Measurements from ENCODE around the gene FGFR2.

Gene FGFR2

DNA sequence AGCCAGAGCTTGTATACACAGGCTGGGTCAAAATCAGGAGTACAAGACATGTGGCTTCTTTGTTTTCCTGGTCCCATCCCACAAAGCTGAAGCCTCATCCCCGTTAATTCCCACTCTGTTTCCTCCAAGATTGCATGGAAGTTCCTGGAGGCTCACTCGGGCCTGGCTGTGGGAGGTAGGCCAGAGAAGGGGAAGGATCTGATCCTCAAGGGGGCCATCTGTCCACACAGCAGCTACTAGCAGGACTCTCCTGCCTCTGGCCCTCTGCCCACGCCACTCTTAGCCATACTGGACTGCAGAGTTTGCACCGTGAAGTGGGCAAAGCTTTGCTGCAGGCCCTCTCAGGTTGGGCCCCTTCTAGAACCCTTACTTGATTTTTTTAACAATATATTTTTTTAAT lies 160.6 kb downstream of the FGFR2 start:
- no peak overlapping the region for H3K27ac ChIP-seq
- H3K4me3 ChIP-seq (ENCODE audit: low read depth in 1 of 2, low read length in 1 of 2), result no peak overlapping the region
- no peaks in the 10 kb centered on the region for H3K27me3 ChIP-seq
- H3K36me3 ChIP-seq, result no peaks in the 10 kb centered on the region
- no peak for TF ChIP-seq CTCF (IDR thresholded peaks at IDR 0.05)
- no peaks in the 10 kb centered on the region for H3K4me1 ChIP-seq (ENCODE audit: control insufficient read depth in 1 of 2, insufficient read depth in 1 of 2, low read depth in 1 of 2, low read length in 1 of 2)
- H3K9me3 ChIP-seq, result no peaks in the 10 kb centered on the region

GRCh38 chr10:121436630-121437341 lies 161.5 kb downstream of the FGFR2 start:
- Histone ChIP-seq H3K36me3 (no peaks in the 10 kb centered on the region), H3K4me3 (ENCODE audit: low read depth in 1 of 2, low read length in 1 of 2) (no peak overlapping the region), H3K27ac (no peak overlapping the region), H3K4me1 (ENCODE audit: control insufficient read depth in 1 of 2, insufficient read depth in 1 of 2, low read depth in 1 of 2, low read length in 1 of 2) (no peaks in the 10 kb centered on the region), H3K9me3 (no peaks in the 10 kb centered on the region), H3K27me3 (no peaks in the 10 kb centered on the region)
- TF ChIP-seq CTCF (IDR thresholded peaks at IDR 0.05), result no peak

- Histone ChIP-seq H3K36me3 (no peaks in the 10 kb centered on the region), H3K4me3 (ENCODE audit: low read depth in 1 of 2, low read length in 1 of 2) (no peak overlapping the region), H3K27me3 (no peaks in the 10 kb centered on the region), H3K27ac (no peak overlapping the region), H3K9me3 (no peaks in the 10 kb centered on the region), H3K4me1 (ENCODE audit: control insufficient read depth in 1 of 2, insufficient read depth in 1 of 2, low read depth in 1 of 2, low read length in 1 of 2) (no peaks in the 10 kb centered on the region)
- no peak for TF ChIP-seq CTCF (IDR thresholded peaks at IDR 0.05)
These were observed 162.0 kb downstream of the FGFR2 start for GRCh38 chr10:121436281-121436629.

DNA sequence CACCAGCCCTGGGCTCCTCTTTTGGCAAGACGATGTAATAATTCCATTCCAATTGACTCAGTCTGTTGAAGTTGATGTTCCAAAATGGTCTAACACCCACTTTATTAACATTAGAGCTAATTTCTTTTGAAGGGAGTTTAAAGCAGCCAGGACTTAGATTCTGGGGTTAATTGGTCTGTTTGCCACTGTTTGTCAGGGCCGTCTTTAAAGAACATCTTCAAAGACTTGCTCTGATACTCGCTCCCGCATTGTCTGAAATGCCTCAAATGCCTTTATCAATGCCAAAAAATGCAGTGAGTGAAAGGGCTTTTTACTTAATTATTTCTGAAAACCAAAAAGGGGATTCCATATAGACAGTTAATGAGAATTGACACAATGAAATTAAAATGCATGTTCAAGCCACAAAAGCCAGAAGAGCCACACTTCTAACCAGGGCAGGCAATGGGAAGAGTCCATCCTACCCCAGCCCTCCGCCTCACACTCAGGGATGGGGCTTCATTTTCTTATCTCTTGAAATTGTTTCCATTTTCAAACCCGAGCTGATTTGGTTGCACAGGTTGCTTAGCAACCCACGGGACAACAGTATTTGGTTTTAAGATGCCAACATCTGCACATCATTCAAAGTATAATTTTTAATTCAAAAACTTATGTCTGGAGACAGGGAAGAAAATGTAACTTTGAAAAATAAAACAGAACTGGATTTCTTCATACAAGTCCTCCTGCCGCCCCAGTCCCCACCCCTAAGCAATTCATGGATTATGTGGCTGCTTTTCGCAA lies 163.0 kb downstream of the FGFR2 start:
- no peaks in the 10 kb centered on the region for H3K9me3 ChIP-seq
- no peak overlapping the region for H3K4me3 ChIP-seq (ENCODE audit: low read depth in 1 of 2, low read length in 1 of 2)
- H3K27me3 ChIP-seq, result no peaks in the 10 kb centered on the region
- no peak overlapping the region for H3K27ac ChIP-seq
- no peaks in the 10 kb centered on the region for H3K4me1 ChIP-seq (ENCODE audit: control insufficient read depth in 1 of 2, insufficient read depth in 1 of 2, low read depth in 1 of 2, low read length in 1 of 2)
- no peak for TF ChIP-seq CTCF (IDR thresholded peaks at IDR 0.05)
- H3K36me3 ChIP-seq, result no peaks in the 10 kb centered on the region

- no peak overlapping the region for H3K4me3 ChIP-seq (ENCODE audit: low read depth in 1 of 2, low read length in 1 of 2)
- H3K9me3 ChIP-seq, result no peaks in the 10 kb centered on the region
- no peaks in the 10 kb centered on the region for H3K27me3 ChIP-seq
- no peaks in the 10 kb centered on the region for H3K4me1 ChIP-seq (ENCODE audit: control insufficient read depth in 1 of 2, insufficient read depth in 1 of 2, low read depth in 1 of 2, low read length in 1 of 2)
- no peak for TF ChIP-seq CTCF (IDR thresholded peaks at IDR 0.05)
- H3K36me3 ChIP-seq, result no peaks in the 10 kb centered on the region
- H3K27ac ChIP-seq, result no peak overlapping the region
These were observed 164.3 kb downstream of the FGFR2 start for GRCh38 chr10:121433965-121434364.

Data from neutrophil (primary cell).